Activated naive CD8-positive, alpha-beta T cell treated with anti-CD3 and anti-CD28 coated beads, Interleukin-2, amount 50 U/mL, for 24 hours (primary cell): Measurements from ENCODE around the gene SLC2A2.
"Not testable (repeated sequence)": the region's sequence is repeated elsewhere in the genome, so short reads cannot be mapped to it uniquely, and the experiment has no call there.

Experiments used
- ATAC-seq: fragments of 150-1000 bp; cut with Tn5 transposase; one replicate; pipeline ENCODE4 v1.10.0; 2021
- DNase-seq: peaks from one replicate; pipeline ENCODE4 v3.0.0; 2021
- H3K27ac Mint-ChIP-seq: one replicate; pipeline ENCODE4 v1.8.0; 2021; ENCODE audit warnings: mild to moderate bottlenecking, mixed read lengths
- H3K27me3 Mint-ChIP-seq: one replicate; pipeline ENCODE4 v1.8.0; 2021; ENCODE audit warnings: mixed read lengths
- H3K36me3 Mint-ChIP-seq: one replicate; pipeline ENCODE4 v1.8.0; 2021; ENCODE audit warnings: low read depth, mixed read lengths
- H3K4me1 Mint-ChIP-seq: one replicate; pipeline ENCODE4 v1.8.0; 2021; ENCODE audit warnings: mixed read lengths
- H3K4me3 Mint-ChIP-seq: one replicate; pipeline ENCODE4 v1.8.0; 2021; ENCODE audit warnings: mild to moderate bottlenecking, moderate library complexity, mixed read lengths
- H3K9me3 Mint-ChIP-seq: one replicate; pipeline ENCODE4 v1.8.0; 2021; ENCODE audit warnings: mixed read lengths

The SLC2A2 gene

GRCh38 chr3:170980399-170980798 lies 46.1 kb downstream of the SLC2A2 start:
- DNase-seq (no peak), ATAC-seq (no peak)
- no peaks in the 10 kb centered on the region for H3K36me3 Mint-ChIP-seq
- peaks cover 12% of the 10 kb centered on the region for H3K27me3 Mint-ChIP-seq
- H3K4me1 Mint-ChIP-seq, result no peaks in the 10 kb centered on the region
- H3K4me3 Mint-ChIP-seq, result no peak overlapping the region
- no peaks in the 10 kb centered on the region for H3K9me3 Mint-ChIP-seq
- no peak overlapping the region for H3K27ac Mint-ChIP-seq

GRCh38 chr3:170977949-170978745 lies 48.4 kb downstream of the SLC2A2 start:
- ATAC-seq (no peak), DNase-seq (no peak)
- Mint-ChIP-seq H3K27me3 (peaks cover 16% of the 10 kb centered on the region), H3K27ac (no peak overlapping the region), H3K9me3 (no peaks in the 10 kb centered on the region), H3K4me1 (no peaks in the 10 kb centered on the region), H3K4me3 (no peak overlapping the region), H3K36me3 (no peaks in the 10 kb centered on the region)

- no peak for DNase-seq
- no peak for ATAC-seq
- H3K4me3 Mint-ChIP-seq, result no peak overlapping the region
- H3K27me3 Mint-ChIP-seq, result peaks cover 20% of the 10 kb centered on the region
- no peaks in the 10 kb centered on the region for H3K36me3 Mint-ChIP-seq
- H3K27ac Mint-ChIP-seq, result no peak overlapping the region
- H3K9me3 Mint-ChIP-seq, result no peaks in the 10 kb centered on the region
- no peaks in the 10 kb centered on the region for H3K4me1 Mint-ChIP-seq
Observed at GRCh38 chr3:170976190-170976519, 50.4 kb downstream of the SLC2A2 start.

GRCh38 chr3:170975283-170976189 lies 51.0 kb downstream of the SLC2A2 start:
- H3K27me3 Mint-ChIP-seq, result peaks cover 20% of the 10 kb centered on the region
- no peak for DNase-seq
- ATAC-seq, result no peak
- no peaks in the 10 kb centered on the region for H3K4me1 Mint-ChIP-seq
- H3K4me3 Mint-ChIP-seq, result no peak overlapping the region
- no peak overlapping the region for H3K27ac Mint-ChIP-seq
- H3K36me3 Mint-ChIP-seq, result no peaks in the 10 kb centered on the region
- no peaks in the 10 kb centered on the region for H3K9me3 Mint-ChIP-seq

GRCh38 chr3:170974872-170975271 lies 51.6 kb downstream of the SLC2A2 start:
- Mint-ChIP-seq H3K4me1 (no peaks in the 10 kb centered on the region), H3K36me3 (no peaks in the 10 kb centered on the region), H3K27ac (no peak overlapping the region), H3K27me3 (peaks cover 20% of the 10 kb centered on the region), H3K4me3 (no peak overlapping the region), H3K9me3 (peaks cover 5% of the 10 kb centered on the region)
- ATAC-seq (no peak), DNase-seq (no peak)

- H3K4me3 Mint-ChIP-seq, H3K27ac Mint-ChIP-seq, H3K9me3 Mint-ChIP-seq, DNase-seq, H3K4me1 Mint-ChIP-seq, H3K36me3 Mint-ChIP-seq, ATAC-seq: not testable (repeated sequence)
- peaks cover 20% of the 10 kb centered on the region for H3K27me3 Mint-ChIP-seq
Observed at GRCh38 chr3:170972917-170973316, 53.6 kb downstream of the SLC2A2 start.

GRCh38 chr3:170967126-170967525 lies 59.4 kb downstream of the SLC2A2 start:
- DNase-seq (no peak), ATAC-seq (no peak)
- peaks cover 2% of the 10 kb centered on the region for H3K27me3 Mint-ChIP-seq
- peaks cover 5% of the 10 kb centered on the region for H3K9me3 Mint-ChIP-seq
- no peaks in the 10 kb centered on the region for H3K36me3 Mint-ChIP-seq
- H3K27ac Mint-ChIP-seq, result no peak overlapping the region
- no peaks in the 10 kb centered on the region for H3K4me1 Mint-ChIP-seq
- no peak overlapping the region for H3K4me3 Mint-ChIP-seq

- Mint-ChIP-seq H3K27me3 (peaks cover 2% of the 10 kb centered on the region), H3K4me3 (no peak overlapping the region), H3K36me3 (no peaks in the 10 kb centered on the region)
Observed at GRCh38 chr3:170966495-170966894, 60.0 kb downstream of the SLC2A2 start.

GRCh38 chr3:170962411-170962810 lies 64.1 kb downstream of the SLC2A2 start:
- Mint-ChIP-seq H3K27ac (no peak overlapping the region), H3K4me3 (no peak overlapping the region), H3K27me3 (no peaks in the 10 kb centered on the region), H3K36me3 (no peaks in the 10 kb centered on the region), H3K4me1 (no peaks in the 10 kb centered on the region), H3K9me3 (no peaks in the 10 kb centered on the region)
- DNase-seq, result no peak
- ATAC-seq, result no peak

More at GRCh38 chr3:170966495-170966894, 60.0 kb downstream of the SLC2A2 start:
- Mint-ChIP-seq H3K27ac (no peak overlapping the region), H3K9me3 (peaks cover 5% of the 10 kb centered on the region), H3K4me1 (no peaks in the 10 kb centered on the region)
- no peak for ATAC-seq
- DNase-seq, result no peak

- Mint-ChIP-seq H3K27me3 (no peaks in the 10 kb centered on the region), H3K36me3 (no peaks in the 10 kb centered on the region), H3K4me1 (no peaks in the 10 kb centered on the region), H3K9me3 (no peaks in the 10 kb centered on the region), H3K4me3 (no peak overlapping the region), H3K27ac (no peak overlapping the region)
- DNase-seq, result no peak
- no peak for ATAC-seq
Observed at GRCh38 chr3:170961616-170962400, 64.7 kb downstream of the SLC2A2 start.

- H3K4me3 Mint-ChIP-seq, result no peak overlapping the region
- no peaks in the 10 kb centered on the region for H3K36me3 Mint-ChIP-seq
- no peak overlapping the region for H3K27ac Mint-ChIP-seq
- no peaks in the 10 kb centered on the region for H3K9me3 Mint-ChIP-seq
- peaks cover 10% of the 10 kb centered on the region for H3K27me3 Mint-ChIP-seq
- ATAC-seq, result no peak
- no peak for DNase-seq
- H3K4me1 Mint-ChIP-seq, result no peaks in the 10 kb centered on the region
Observed at GRCh38 chr3:170959457-170959856, 67.1 kb downstream of the SLC2A2 start.

GRCh38 chr3:170956647-170957046 lies 69.9 kb downstream of the SLC2A2 start:
- Mint-ChIP-seq H3K36me3 (no peaks in the 10 kb centered on the region), H3K4me3 (no peak overlapping the region), H3K27ac (no peak overlapping the region), H3K9me3 (no peaks in the 10 kb centered on the region), H3K27me3 (peaks cover 12% of the 10 kb centered on the region), H3K4me1 (no peaks in the 10 kb centered on the region)
- ATAC-seq, result no peak
- DNase-seq, result no peak

GRCh38 chr3:170953736-170954135 lies 72.8 kb downstream of the SLC2A2 start:
- Mint-ChIP-seq H3K27me3 (peaks cover 16% of the 10 kb centered on the region), H3K36me3 (no peaks in the 10 kb centered on the region), H3K4me1 (no peaks in the 10 kb centered on the region), H3K4me3 (no peak overlapping the region), H3K9me3 (no peaks in the 10 kb centered on the region), H3K27ac (no peak overlapping the region)
- DNase-seq, result no peak
- ATAC-seq, result no peak

- Mint-ChIP-seq H3K27ac (no peak overlapping the region), H3K4me3 (no peak overlapping the region), H3K27me3 (peaks cover 16% of the 10 kb centered on the region), H3K9me3 (no peaks in the 10 kb centered on the region), H3K4me1 (no peaks in the 10 kb centered on the region), H3K36me3 (no peaks in the 10 kb centered on the region)
- DNase-seq, result no peak
- no peak for ATAC-seq
Observed at GRCh38 chr3:170953229-170953628, 73.3 kb downstream of the SLC2A2 start.
